Omental fat pad (tissue), 4 donors: ENCODE data around the gene SERTAD1. TPM values are rescaled to one million over a fixed set of nuclear protein-coding genes. Genes with fewer than 3 reads are reported as not detected.

Experiments used
- ATAC-seq: fragments of 150-250 bp; one replicate; pipeline ENCODE4 v1.9.1; 2016; ENCODE audit warnings: mild to moderate bottlenecking, moderate library complexity; ENCODE audit not compliant: low FRiP score
- DNase-seq: peaks from one replicate; pipeline ENCODE4 v3.0.0-alpha.2; 2019; ENCODE audit warnings: low spot score
- small RNA-seq: library from RNA; depleted of rRNA; stranded (forward); fragments of <200 nt; gene quantifications from one replicate; pipeline ENCODE3, GENCODE V24; 2016
- total RNA-seq, 4 donors: library from RNA; depleted of rRNA; stranded (reverse); fragments of >200 nt; gene quantifications; one replicate each; pipeline ENCODE4 v1.1.0, GENCODE V29; 2016
- TF ChIP-seq, protein P1 (sequence below), 3 donors: fragments of 450-650 bp; IDR thresholded peaks; one replicate each; pipeline ENCODE4 v1.5.1; 2016 to 2017; ENCODE audit warnings: antibody characterized with exemption in 3 of 3, mild to moderate bottlenecking in 3 of 3, moderate library complexity in 2 of 3

SERTAD1 gene
- total RNA-seq, 4 donors from 2014 or later = 18.9 to 80.9 (median 37.7) TPM

- ATAC-seq = no peak
- TF ChIP-seq, protein P1, sequence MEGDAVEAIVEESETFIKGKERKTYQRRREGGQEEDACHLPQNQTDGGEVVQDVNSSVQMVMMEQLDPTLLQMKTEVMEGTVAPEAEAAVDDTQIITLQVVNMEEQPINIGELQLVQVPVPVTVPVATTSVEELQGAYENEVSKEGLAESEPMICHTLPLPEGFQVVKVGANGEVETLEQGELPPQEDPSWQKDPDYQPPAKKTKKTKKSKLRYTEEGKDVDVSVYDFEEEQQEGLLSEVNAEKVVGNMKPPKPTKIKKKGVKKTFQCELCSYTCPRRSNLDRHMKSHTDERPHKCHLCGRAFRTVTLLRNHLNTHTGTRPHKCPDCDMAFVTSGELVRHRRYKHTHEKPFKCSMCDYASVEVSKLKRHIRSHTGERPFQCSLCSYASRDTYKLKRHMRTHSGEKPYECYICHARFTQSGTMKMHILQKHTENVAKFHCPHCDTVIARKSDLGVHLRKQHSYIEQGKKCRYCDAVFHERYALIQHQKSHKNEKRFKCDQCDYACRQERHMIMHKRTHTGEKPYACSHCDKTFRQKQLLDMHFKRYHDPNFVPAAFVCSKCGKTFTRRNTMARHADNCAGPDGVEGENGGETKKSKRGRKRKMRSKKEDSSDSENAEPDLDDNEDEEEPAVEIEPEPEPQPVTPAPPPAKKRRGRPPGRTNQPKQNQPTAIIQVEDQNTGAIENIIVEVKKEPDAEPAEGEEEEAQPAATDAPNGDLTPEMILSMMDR (IDR thresholded peaks at IDR 0.05) = no peak
- DNase-seq = no peak
Measured at GRCh38 chr19:40379446-40380198, 46.2 kb downstream of the SERTAD1 start.

DNA sequence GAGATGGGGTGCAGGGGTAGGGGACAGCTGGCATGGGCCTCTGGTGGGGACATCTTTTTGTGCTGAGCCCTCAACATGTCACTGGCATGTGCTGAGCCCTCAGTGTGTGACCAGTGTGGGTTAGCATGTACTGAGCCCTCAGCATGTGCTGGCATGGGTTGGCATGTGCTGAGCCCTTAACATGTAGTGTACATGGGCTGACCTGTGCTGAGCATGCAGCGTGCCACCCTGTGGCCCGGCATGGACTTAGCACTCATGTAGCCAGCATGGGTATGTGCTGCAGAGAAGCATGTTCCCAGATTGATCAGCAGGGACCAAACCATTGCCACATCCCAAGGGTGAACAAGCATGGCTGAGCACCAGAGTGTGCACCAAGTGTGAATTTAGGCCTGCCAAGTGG is 47.3 kb downstream of the SERTAD1 start:
- TF ChIP-seq, protein P1 (IDR thresholded peaks at IDR 0.05) = no peak
- no peak for ATAC-seq

GRCh38 chr19:40377876-40378385 is 47.9 kb downstream of the SERTAD1 start:
- TF ChIP-seq, protein P1 (IDR thresholded peaks at IDR 0.05) = no peak
- DNase-seq (no peak), ATAC-seq (no peak)

More for the DNA sequence above, 47.3 kb downstream of the SERTAD1 start:
- no peak for DNase-seq

- TF ChIP-seq, protein P1 (IDR thresholded peaks at IDR 0.05) = no peak
- DNase-seq (no peak), ATAC-seq (no peak)
Measured at GRCh38 chr19:40376286-40376862, 49.4 kb downstream of the SERTAD1 start.

GRCh38 chr19:40374084-40374483 is 51.7 kb downstream of the SERTAD1 start:
- ATAC-seq (no peak), DNase-seq (no peak)
- TF ChIP-seq, protein P1 (IDR thresholded peaks at IDR 0.05) = no peak

- TF ChIP-seq, protein P1 (IDR thresholded peaks at IDR 0.05) = no peak
- DNase-seq = no peak
- ATAC-seq = no peak
Measured at GRCh38 chr19:40371802-40372122, 54.0 kb downstream of the SERTAD1 start.

Small RNAs within 50 kb of the gene (small RNA-seq; reads per million reads assigned to genes)
- gene RF00017 = not detected

Other genes starting within 250 kb of the SERTAD1 start
- 1 to 10 TPM; 5.9 to 9.7 (median 7.6) TPM for gene MAP3K10, start 234.6 kb downstream of the SERTAD1 start, total RNA-seq
- gene TTC9B, start 207.6 kb downstream of the SERTAD1 start, total RNA-seq = under 1 TPM in 1 of 4 donors, not detected in 3; 0.28 TPM
- gene CCNP, start 199.3 kb downstream of the SERTAD1 start, total RNA-seq = 1 to 10 TPM in 1 of 4 donors, under 1 TPM in 2, not detected in 1; 0.37 to 1.1 (median 0.48) TPM
- 100 to 1,000 TPM in 2 of 4 donors, 10 to 100 TPM in 2; 84.7 to 151 (median 99.1) TPM for gene AKT2, start 140.6 kb downstream of the SERTAD1 start, total RNA-seq
- gene C19orf47, start 77.6 kb downstream of the SERTAD1 start, total RNA-seq = 10 to 100 TPM in 1 of 4 donors, 1 to 10 TPM in 3; 7.6 to 11.9 (median 8.3) TPM
- 100 to 1,000 TPM; 254 to 437 (median 351) TPM for gene PLD3, start 77.3 kb downstream of the SERTAD1 start, total RNA-seq
- gene HIPK4, start 35.8 kb downstream of the SERTAD1 start, total RNA-seq = 1 to 10 TPM in 1 of 4 donors, under 1 TPM in 1, not detected in 2; 0.24 to 2.2 TPM
- gene PRX, start 12.6 kb downstream of the SERTAD1 start, total RNA-seq = 1 to 10 TPM; 2.2 to 6.1 (median 4.3) TPM
- gene SERTAD3, start 18.3 kb upstream of the SERTAD1 start, total RNA-seq = 10 to 100 TPM; 18.5 to 37.3 (median 23.7) TPM
- gene BLVRB, start 39.8 kb upstream of the SERTAD1 start, total RNA-seq = 100 to 1,000 TPM; 240 to 419 (median 329) TPM
- gene SPTBN4, start 41.0 kb upstream of the SERTAD1 start, total RNA-seq = 1 to 10 TPM; 1.4 to 3.2 (median 3.0) TPM
- gene SHKBP1, start 150.9 kb upstream of the SERTAD1 start, total RNA-seq = 10 to 100 TPM; 37.0 to 87.5 (median 47.8) TPM
- gene LTBP4, start 175.4 kb upstream of the SERTAD1 start, total RNA-seq = 100 to 1,000 TPM in 3 of 4 donors, 10 to 100 TPM in 1; 73.5 to 197 (median 114) TPM